Measurements from ENCODE around the gene ZNF526.

The ZNF526 gene

GRCh38 chr19:42217520-42218437, 2.3 kb upstream of the ZNF526 start, which contains the start of gene DEDD2 (continued):
- TF ChIP-seq ZNF280C (tag by site-specific recombination; IDR thresholded peaks at IDR 0.05) (no peak), ZBTB1 (tag by site-specific recombination; IDR thresholded peaks at IDR 0.05) (no peak), ZNF335 (tag by site-specific recombination; conservative IDR thresholded peaks at IDR 0.05) (peak; percentile 71), ZNF488 (tag by site-specific recombination; IDR thresholded peaks at IDR 0.05) (no peak), ZNF132 (tag by site-specific recombination; IDR thresholded peaks at IDR 0.05; ENCODE audit: borderline replicate concordance) (no peak), KLF7 (tag by site-specific recombination; IDR thresholded peaks at IDR 0.05; ENCODE audit: borderline replicate concordance) (no peak; the same call in 1 of the 2 replicates), ZNF18 (tag by site-specific recombination; IDR thresholded peaks at IDR 0.05) (no peak), ZNF146 (tag by site-specific recombination; IDR thresholded peaks at IDR 0.05) (no peak), ZBTB26 (tag by site-specific recombination; optimal IDR thresholded peaks at IDR 0.05) (no peak), FEZF1 (tag by site-specific recombination; IDR thresholded peaks at IDR 0.05) (0 out of 2 replicates have a peak, but pooled peaks have one; percentile 5), ZBTB48 (tag by site-specific recombination; IDR thresholded peaks at IDR 0.05) (peak; percentile 92), ZNF510 (tag by site-specific recombination; IDR thresholded peaks at IDR 0.05; ENCODE audit: insufficient replicate concordance) (no peak), ZSCAN30 (tag by site-specific recombination; IDR thresholded peaks at IDR 0.05) (peak; percentile 63), KLF17 (tag by site-specific recombination; IDR thresholded peaks at IDR 0.05) (no peak), KLF9 (tag by site-specific recombination; IDR thresholded peaks at IDR 0.05; ENCODE audit: low read depth) (peak; percentile 99), ZBTB10 (tag by site-specific recombination; IDR thresholded peaks at IDR 0.05) (no peak; the same call in 1 of the 2 replicates), ZNF211 (tag by site-specific recombination; IDR thresholded peaks at IDR 0.05; ENCODE audit: low read depth) (no peak), ZFP3 (tag by site-specific recombination; IDR thresholded peaks at IDR 0.05; ENCODE audit: low read depth) (no peak), ZNF148 (tag by site-specific recombination; IDR thresholded peaks at IDR 0.05; ENCODE audit: borderline replicate concordance) (no peak; the same call in 1 of the 2 replicates), ELK4 (IDR thresholded peaks at IDR 0.05; ENCODE audit: borderline replicate concordance, low read depth, low read length) (no peak), ZNF514 (tag by site-specific recombination; IDR thresholded peaks at IDR 0.05) (no peak), ZNF580 (tag by site-specific recombination; IDR thresholded peaks at IDR 0.05) (no peak), HOXD13 (CRISPR knock-in tag; IDR thresholded peaks at IDR 0.05; ENCODE audit: borderline replicate concordance) (no peak)

Data from HEK293 (cell line).